HG03460 (cell line): ENCODE data around the gene CLSTN3.

Experiments
- ATAC-seq: cut with Tn5 transposase; IDR thresholded peaks from one replicate; pipeline ENCODE4 v1.9.1; 2021; ENCODE audit not compliant: unreplicated experiment

Gene CLSTN3

GRCh38 chr12:7125632-7126227 is 4.4 kb upstream of the CLSTN3 start:
- ATAC-seq: no peak

GRCh38 chr12:7127916-7128626 is 2.1 kb upstream of the CLSTN3 start:
- no peak for ATAC-seq

DNA sequence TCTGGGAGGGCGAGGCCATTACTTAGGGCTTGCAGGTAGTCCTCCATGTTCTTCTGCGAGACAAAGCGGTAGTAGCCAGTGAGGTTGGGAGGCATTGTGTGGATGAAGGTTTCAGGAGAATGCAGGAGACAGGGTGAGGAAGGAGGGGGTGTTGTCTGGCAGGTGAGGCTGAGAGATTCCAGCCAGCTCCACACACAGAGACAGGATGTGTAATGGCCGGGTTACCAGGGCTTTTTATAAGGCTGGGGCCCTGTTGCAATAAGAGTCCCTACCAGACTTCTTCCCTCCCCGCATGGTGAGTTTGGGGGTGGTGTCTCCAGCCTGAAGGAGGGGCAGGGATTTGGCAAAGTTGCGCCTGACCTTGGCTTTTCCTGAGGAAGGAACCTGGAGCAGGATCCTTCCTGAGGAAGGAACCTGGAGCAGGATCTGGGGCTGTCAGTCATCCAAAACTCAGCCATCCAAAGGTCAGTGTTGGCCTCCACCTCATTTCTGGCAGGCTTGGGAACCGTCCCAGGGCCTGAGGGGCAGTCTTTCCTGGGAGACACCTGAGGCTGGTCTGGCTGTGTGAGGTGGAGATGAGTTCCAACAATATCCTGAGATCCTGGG is 1.4 kb upstream of the CLSTN3 start, which contains the start of gene RBP5:
TSS of gene RBP5 (minus strand) at position 209 of the 606 bp plus-strand sequence. CDS start at position 95, 114 bp downstream.
- ATAC-seq: no peak

GRCh38 chr12:7129287-7129871 is 792 bp upstream of the CLSTN3 start:
- ATAC-seq: peak; percentile 18

DNA sequence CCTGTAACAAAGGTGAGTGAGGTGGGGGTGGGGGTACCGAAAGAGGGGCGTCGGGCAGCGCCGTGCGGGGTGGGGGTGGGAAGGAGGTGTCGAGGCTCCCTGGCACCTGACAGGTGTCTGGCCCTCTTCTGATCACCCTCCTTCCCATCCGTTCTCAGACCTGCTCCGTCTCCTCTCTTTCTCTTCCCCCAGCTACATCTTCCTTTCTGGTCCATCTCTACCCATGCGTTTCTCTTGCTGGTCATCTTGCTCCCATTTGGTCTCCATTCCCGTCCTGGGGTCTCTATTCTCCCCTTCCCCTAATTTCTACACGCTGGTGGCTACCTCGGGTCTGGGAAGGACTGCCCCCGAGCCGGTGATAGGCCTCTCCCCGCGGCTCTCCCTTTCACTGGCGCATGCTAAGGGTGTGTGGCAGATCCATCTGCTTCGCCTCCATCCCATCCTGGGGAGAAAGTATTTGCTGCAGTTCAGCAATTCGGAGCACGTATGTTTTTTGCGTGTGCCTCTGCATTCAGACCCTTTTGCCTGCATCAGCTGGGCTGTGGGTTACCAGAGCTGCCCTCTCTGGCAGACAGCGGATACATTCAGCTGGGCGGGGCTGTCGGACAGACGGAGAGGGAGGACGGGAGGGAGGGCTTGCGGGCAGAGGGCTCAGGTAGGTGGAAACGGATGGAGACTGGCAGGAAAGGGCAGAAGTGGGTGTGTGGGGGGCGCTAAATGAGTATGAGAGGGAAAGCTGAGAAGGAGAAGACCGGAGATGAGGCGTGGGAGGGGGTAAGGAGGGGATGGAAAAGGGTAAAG is 730 bp downstream of the CLSTN3 start:
- no peak for ATAC-seq

- no peak for ATAC-seq
Measured at GRCh38 chr12:7131502-7131866, 1.3 kb downstream of the CLSTN3 start.

DNA sequence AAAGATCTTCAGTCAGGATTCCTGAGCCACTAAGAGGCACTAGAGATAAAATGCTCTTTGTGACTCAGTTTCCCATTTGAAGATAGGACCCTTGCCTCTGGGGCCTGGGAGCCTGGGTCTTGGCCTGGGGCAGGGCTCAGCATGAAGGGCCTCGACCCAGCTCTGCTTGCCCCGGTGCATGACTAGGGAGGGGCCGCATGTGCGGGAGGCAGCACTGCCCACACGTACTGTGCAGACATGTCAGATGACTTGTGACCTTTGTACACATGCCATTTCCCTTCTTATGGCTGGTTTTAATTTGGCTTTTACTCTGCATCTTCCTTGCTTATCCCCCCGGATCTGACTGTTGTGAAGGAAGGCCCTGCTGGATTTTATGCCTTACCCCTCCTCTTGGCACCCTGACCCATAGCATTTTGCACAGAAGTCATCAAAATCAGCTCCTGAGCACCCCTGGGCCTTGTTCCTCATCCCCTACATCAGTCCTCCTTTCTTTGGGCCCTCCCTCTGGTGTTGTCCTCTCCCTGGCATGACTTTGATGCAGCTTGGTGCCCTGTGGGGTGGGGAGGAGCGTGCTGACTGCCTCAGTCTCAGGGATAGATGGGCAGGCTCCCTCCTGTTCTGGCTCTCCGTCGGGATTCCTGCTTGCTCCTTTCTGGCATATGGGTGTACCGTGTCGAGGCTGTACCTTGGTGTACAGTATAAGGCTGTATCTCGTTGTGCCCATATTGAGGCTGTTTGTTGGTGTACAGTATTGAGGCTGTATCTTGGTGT is 4.4 kb downstream of the CLSTN3 start:
- ATAC-seq: no peak

- ATAC-seq: no peak
Measured at GRCh38 chr12:7136071-7136470, 5.9 kb downstream of the CLSTN3 start.

- ATAC-seq: no peak
Measured at GRCh38 chr12:7136676-7137075, 6.5 kb downstream of the CLSTN3 start.

DNA sequence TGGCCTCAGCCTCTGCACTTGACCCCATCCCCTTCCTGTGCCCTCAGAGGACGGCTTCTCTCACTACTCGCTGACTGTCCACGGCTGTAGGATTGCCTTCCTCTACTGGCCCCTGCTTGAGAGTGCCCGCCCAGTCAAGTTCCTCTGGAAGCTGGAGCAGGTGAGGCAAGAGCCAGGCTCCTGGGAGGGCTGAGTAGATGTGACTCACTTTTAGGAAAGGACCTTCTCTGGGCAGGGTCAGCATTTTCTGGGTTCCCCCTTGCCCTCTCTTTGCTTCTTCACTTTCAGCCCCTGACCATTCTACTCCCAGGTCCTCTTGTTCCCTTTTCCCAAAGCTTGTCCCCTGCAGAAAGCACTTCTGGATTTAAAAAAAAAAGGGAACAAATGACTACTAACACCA is 7.7 kb downstream of the CLSTN3 start:
- ATAC-seq: no peak

DNA sequence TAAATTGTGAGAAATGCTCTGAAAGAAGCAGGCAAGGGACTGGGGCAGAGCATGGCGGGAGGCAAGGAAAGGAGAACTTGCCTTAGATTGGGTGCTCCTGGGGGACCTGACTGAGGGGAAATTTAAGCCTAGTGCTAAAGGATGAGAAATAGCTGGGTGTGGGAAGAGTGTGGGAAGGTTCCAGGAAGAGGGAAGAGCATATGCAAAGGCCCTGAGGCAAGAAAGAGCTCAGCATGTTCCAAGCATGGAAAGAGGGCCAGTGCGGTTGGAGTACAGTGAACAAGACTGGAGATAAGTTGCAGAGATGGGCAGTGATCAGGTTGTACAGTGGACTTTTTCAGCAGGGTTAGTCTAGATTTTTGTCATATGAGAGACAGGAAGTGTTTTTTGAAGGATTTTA is 9.0 kb downstream of the CLSTN3 start:
- ATAC-seq: no peak

DNA sequence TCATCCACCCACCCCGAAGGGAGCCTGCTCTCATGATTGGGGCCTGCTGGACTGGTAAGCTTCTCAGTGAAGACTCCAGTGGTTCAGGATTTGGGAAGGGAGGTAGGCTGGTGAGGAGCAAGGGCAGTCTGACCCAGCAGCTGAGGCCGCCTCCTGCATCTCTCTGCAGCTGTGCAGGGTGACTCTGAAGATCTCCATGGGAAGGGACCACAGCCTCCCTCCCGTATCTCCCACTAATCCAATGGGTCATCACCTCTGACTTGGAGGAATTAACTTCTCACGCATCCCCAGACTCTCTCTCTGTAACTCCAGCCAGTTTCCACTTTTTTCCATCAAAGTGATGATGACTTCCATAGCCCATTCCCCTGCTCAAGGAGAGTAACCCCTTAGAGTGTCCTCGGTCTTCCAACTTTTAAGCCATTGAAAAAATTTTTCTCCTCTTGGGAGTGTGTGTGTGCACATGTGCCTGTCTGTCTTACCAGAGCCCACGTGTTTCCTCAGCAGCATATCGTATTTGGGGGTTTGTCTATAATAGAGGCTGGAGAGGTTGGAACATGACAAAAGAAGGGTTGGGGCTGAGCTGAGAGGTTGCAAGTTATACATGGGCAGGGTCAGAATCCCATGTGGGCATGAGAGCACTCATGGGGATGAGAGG is 11.3 kb downstream of the CLSTN3 start:
- ATAC-seq: no peak

DNA sequence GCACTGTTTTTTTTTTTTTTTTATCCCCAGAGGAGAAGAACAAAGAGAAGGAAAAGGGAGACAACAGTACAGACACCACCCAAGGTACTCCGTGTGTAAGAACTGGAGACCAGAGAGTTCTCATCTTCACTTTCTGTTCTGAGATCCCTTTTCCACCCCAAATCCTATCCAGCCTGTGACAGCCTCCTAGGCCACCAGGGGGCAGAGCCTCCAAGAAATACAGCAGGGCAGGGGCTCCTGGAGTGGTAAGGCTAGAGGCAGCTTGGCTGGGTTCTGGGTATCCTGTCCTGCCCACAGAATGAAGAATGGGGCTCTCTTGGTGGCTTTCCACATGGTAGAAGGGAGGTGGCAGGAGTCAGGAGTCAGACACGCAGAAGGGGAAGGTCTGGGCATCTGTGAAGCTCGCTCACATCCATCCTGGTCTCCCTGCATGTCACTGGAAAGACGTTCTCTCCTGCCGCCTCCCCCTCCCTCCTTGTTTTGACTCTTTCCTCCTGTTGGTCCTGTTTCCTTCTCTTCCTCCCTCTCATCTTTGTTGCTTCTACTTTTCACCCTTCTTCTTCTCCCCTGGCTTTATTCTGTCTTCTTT is 12.0 kb downstream of the CLSTN3 start:
- no peak for ATAC-seq

DNA sequence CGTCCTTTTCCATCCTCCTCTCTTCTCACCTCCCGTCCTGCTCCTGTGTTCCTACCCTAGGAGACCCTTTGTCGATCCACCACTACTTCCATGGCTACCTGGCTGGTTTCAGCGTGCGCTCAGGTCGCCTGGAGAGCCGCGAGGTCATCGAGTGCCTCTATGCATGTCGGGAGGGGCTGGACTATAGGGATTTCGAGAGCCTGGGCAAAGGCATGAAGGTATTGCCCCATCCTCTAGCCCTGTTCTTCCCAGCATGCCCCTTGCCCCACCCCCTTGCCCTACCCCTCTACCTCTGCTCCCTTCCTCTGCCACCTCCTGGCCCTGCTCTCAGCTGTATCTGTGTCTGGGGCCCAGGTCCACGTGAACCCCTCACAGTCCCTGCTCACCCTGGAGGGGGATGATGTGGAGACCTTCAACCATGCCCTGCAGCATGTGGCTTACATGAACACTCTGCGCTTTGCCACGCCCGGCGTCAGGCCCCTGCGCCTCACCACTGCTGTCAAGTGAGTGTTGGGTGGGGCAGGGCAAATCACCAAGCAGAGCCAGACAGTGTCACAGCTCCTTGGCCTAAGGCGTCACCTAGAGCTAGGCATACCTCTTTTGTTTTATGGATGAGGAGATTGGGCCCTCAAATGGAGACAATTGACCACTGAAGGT is 12.8 kb downstream of the CLSTN3 start:
- no peak for ATAC-seq

- ATAC-seq: no peak
Measured at GRCh38 chr12:7143564-7143963, 13.4 kb downstream of the CLSTN3 start.

DNA sequence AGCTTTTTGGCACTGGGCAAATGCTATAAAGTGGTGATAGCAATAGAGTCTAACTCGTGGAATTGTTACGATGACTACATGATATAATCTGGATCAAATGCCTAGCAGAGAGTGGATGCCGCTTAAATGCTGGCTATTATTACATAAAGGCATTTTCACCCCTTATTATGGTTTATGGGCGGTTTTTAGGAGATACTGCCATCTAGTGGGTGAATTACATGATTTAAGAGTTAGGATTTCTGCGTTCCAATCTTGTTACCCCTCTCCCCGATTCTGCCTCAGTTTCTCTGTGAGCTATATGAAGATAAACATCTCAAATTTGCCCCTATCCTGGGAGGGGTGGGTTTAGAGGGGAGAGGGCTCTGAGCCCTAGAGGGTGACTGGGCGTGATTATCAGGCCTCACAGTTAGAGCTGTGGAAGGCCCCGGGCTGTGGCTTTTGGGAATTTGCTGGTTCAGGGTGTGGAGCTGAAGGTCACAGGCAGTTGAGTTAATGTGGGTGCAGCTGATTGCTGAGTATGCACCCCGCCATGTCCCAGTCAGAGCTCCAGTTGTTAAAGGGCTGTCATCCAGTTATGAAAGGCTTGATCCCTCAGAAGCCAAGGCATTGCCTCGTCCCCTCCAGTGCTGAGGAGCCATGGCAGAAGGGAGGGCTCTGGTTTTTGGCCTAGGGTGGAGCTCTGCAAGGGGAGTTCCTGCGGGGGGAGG is 14.4 kb downstream of the CLSTN3 start:
- ATAC-seq: no peak

DNA sequence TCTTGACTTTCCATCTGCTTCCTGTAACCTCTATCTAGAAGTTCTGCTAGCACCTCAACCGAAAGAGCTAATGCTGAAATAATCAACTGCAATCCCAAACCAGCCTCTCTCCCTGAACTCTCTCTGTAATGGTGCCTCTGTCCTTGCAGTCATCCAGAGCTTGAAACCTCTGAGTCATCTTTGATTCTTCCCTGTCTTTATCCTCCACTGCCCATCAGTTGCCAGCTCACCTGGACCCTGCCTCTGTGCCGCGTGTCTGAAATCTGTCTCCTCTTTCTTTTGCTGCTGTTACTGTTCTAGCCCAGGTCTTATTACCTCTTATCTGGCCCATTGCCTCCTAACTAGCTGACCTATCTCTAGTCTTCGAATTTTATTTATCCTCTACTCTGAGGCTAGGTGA is 15.5 kb downstream of the CLSTN3 start:
- ATAC-seq: no peak

- no peak for ATAC-seq
Measured at GRCh38 chr12:7146228-7146627, 16.1 kb downstream of the CLSTN3 start.
